ENCODE data around the gene ZBTB7B.

ZBTB7B gene

DNA sequence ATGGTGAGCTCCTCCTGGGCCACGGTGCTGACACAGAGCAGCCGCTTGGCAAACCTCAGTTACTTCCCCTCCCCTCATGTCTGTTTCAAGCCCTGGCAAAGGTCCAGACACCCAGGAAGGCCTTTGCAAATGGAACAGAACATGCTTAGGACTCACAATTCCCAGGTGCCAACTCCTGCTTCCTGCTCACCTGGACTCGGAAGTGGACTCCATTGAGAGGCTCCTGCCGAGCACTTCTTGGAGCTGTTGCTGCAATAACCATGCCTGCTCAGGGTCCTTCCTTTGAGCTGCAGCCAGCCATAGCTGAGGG, 20.3 kb downstream of the ZBTB7B start:
- TF ChIP-seq, protein P1, sequence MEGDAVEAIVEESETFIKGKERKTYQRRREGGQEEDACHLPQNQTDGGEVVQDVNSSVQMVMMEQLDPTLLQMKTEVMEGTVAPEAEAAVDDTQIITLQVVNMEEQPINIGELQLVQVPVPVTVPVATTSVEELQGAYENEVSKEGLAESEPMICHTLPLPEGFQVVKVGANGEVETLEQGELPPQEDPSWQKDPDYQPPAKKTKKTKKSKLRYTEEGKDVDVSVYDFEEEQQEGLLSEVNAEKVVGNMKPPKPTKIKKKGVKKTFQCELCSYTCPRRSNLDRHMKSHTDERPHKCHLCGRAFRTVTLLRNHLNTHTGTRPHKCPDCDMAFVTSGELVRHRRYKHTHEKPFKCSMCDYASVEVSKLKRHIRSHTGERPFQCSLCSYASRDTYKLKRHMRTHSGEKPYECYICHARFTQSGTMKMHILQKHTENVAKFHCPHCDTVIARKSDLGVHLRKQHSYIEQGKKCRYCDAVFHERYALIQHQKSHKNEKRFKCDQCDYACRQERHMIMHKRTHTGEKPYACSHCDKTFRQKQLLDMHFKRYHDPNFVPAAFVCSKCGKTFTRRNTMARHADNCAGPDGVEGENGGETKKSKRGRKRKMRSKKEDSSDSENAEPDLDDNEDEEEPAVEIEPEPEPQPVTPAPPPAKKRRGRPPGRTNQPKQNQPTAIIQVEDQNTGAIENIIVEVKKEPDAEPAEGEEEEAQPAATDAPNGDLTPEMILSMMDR (IDR thresholded peaks at IDR 0.05; ENCODE audit: low read depth, low read length), result no peak
- H3K4me3 ChIP-seq (ENCODE audit: low read depth, low read length), result no peak overlapping the region

DNA sequence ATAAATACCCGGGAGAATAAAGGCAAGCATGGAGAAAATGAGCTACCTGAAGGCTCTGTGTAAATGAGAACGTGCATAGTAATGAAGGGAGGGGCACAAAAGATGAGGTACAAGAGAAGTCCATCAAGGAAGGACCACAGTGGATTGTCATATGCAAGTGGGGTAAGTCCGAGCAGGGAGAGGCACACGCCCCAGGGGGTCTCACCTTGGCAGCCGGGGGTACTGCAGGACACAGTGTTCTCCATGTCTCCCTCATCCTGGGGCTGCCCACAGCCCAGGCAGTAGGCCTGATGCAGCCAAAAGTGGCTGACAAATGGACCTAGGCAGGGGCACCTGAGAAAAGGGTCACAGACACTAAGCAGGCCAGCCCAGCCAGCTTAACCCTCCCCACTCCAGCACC, 21.0 kb downstream of the ZBTB7B start:
- TF ChIP-seq, protein P1 (IDR thresholded peaks at IDR 0.05; ENCODE audit: low read depth, low read length), result no peak
- no peak overlapping the region for H3K4me3 ChIP-seq (ENCODE audit: low read depth, low read length)

DNA sequence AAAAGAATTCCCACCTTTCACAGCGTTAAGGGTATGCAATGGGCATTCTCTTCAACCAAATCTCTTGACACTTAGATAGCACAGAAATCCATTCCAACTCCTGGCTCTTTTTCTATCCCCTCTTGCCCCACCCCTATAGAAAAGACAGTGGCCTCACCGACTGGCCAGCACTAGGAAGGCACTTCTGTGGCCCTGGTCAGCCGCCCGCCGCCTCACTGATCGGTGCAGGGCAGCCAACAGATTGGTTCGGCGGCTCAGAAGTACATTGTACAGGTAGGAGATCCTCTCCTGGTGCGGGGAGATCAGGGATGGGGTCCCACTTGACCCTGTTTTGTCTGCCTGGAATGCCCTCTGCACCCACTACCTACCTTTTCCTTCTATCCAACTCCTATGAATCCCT, 21.7 kb downstream of the ZBTB7B start:
- TF ChIP-seq, protein P1 (IDR thresholded peaks at IDR 0.05; ENCODE audit: low read depth, low read length), result no peak
- no peak overlapping the region for H3K4me3 ChIP-seq (ENCODE audit: low read depth, low read length)

DNA sequence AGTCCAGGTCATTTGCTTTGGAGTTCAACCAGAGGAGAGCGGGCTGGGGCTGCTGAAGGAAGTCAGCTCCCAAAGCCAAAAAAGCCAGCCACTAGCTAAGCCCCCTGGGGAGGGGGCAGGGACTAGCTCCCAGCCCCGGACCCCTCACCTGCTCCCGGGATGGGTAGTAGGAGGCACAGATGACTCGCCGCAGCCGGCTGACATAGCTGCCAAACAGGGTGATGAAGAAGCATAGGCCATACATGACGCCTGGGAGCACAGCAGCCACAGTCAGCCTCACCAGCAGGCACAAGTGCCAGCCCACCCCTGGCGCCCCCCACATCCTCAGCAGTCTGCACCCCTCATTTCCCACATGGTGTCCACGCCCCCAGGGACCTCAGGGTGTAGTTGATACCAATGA, 23.6 kb downstream of the ZBTB7B start:
- H3K4me3 ChIP-seq (ENCODE audit: low read depth, low read length), result no peak overlapping the region
- TF ChIP-seq, protein P1 (IDR thresholded peaks at IDR 0.05; ENCODE audit: low read depth, low read length), result no peak

DNA sequence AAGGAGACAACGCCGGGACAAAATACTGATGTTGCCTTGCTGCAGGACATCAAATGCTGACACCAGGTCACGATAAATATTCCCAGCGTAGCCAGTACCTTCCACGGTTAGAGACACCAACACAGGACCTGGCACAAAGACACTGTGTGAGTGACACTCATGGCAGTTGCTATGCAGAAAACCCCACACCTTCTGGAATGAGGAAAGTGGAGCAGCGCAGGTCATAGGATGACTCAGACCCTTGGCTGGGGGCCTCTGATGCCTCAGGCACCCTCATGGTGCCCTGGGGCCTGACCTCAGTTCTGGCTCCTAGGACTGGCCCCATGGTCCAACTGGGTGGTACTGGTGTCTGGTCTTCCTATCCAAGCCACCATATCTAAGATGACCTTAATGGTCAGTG, 24.0 kb downstream of the ZBTB7B start:
- H3K4me3 ChIP-seq (ENCODE audit: low read depth, low read length), result no peak overlapping the region
- TF ChIP-seq, protein P1 (IDR thresholded peaks at IDR 0.05; ENCODE audit: low read depth, low read length), result no peak

DNA sequence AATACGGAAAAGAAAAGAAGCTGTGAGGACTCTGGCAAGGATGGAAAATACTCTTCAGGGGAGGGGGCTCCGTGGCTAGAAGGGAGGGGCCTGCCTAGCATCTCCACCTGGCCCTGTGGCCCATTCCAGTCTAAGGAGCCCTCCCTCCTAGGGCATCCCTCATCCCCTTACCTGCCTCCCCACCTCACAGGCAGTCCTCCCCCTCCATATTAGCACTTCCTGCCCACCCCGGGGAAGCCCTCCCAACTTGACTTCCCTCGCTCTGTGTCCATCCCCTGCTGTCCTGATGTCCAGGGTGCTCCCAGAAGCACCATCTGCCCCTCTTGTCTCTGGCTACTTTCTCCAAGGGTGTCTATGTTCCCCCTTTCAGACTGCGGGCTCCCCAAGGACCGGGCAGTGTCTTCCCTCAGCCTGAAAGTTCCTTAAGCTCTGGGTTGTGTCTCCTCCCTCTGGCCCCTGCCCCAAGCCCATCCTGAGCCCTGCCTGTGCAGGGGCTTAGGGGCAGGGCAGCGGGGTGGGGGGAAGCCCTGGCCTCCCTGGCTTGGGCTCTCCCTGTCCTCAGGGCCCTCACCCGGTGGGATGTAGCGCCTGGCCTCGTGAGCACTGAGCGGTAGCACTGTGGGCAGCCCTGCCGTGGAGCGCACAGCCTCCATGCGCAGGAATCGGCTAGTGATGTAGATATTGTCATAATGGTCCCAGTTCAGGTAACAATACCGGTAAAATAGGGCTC, 27.1 kb downstream of the ZBTB7B start:
- TF ChIP-seq, protein P1 (IDR thresholded peaks at IDR 0.05; ENCODE audit: low read depth, low read length), result no peak
- no peak overlapping the region for H3K4me3 ChIP-seq (ENCODE audit: low read depth, low read length)

DNA sequence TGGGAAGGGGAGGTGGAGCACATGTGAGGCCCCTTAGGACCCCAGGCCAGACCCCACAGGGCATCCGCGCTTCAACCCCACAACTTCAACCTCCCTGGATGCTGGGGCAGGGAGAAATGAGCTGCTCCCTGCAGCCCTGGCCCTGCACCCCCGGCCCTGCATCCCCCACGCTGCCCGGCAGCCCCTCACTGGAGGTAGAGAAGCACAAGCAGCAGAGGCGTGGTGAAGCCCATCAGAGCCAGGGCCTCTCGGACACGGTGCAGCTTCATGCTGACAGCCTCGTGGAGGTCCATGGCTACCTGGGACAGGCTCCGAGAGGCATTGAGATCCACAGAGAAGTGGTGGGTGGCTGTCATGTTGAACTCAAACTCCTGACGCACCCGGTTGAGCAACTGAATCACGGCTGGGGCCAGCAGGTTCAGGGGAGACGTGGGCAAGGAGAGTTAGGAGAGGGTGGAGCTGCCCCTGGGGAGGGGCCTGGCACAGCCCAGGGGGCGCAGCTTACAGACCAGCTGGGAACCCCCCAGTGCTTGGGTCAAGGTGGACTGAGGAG, 27.7 kb downstream of the ZBTB7B start:
- no peak overlapping the region for H3K4me3 ChIP-seq (ENCODE audit: low read depth, low read length)
- TF ChIP-seq, protein P1 (IDR thresholded peaks at IDR 0.05; ENCODE audit: low read depth, low read length), result no peak

Measured in WI38 (cell line).